GM12878 (cell line): ENCODE data around the gene ST8SIA3.

ENCODE experiments used
- CREB1 ChIP-seq: IDR thresholded peaks from 2 replicates; pipeline ENCODE4 v1.6.1; 2012; ENCODE audit warnings: low read depth, mild to moderate bottlenecking, inconsistent platforms
- GABPA ChIP-seq: IDR thresholded peaks from 2 replicates; pipeline ENCODE4 v1.6.1; 2014; ENCODE audit warnings: antibody characterized with exemption, low read depth, mild to moderate bottlenecking, inconsistent platforms
- HDAC6 ChIP-seq: fragments of 200-600 bp; sonication (generic); IDR thresholded peaks from one replicate; pipeline ENCODE4 v1.8.0; 2017; ENCODE audit warnings: antibody characterized with exemption; ENCODE audit not compliant: unreplicated experiment
- MXI1 ChIP-seq: fragments of 150-350 bp; IDR thresholded peaks from 2 replicates; pipeline ENCODE4 v1.6.1; 2011; ENCODE audit warnings: low read depth, mild to moderate bottlenecking, inconsistent platforms, low read length, improper control_type of control experiment
- POLR2A ChIP-seq: IDR thresholded peaks from 2 replicates; pipeline ENCODE4 v1.6.1; 2011; ENCODE audit warnings: low read depth, mild to moderate bottlenecking, low read length
- TF ChIP-seq, protein P1 (sequence below): IDR thresholded peaks from 2 replicates; pipeline ENCODE4 v1.6.1; 2012; ENCODE audit warnings: low read depth, low read length, improper control_type of control experiment
- TF ChIP-seq, protein P2 (sequence below), 3 experiments: IDR thresholded peaks in 2 of 3; conservative IDR thresholded peaks in 1 of 3; 2 replicates each; pipeline ENCODE4 v1.5.1; 2011; ENCODE audit warnings: low read depth in 3 of 3, low read length in 3 of 3, mild to moderate bottlenecking in 3 of 3, control low read depth in 2 of 3, moderate library complexity in 2 of 3, inconsistent platforms in 1 of 3, mixed read lengths in 1 of 3; ENCODE audit not compliant: control insufficient read depth in 2 of 3, insufficient read depth in 1 of 3; ENCODE audit errors: extremely low read depth in 1 of 3
- TF ChIP-seq, protein P3 (sequence below): IDR thresholded peaks from 2 replicates; pipeline ENCODE4 v1.6.1; 2011; ENCODE audit warnings: borderline replicate concordance, low read depth, mild to moderate bottlenecking, moderate library complexity, mixed read lengths, low read length; ENCODE audit not compliant: insufficient read depth; ENCODE audit errors: extremely low read length

DNA sequence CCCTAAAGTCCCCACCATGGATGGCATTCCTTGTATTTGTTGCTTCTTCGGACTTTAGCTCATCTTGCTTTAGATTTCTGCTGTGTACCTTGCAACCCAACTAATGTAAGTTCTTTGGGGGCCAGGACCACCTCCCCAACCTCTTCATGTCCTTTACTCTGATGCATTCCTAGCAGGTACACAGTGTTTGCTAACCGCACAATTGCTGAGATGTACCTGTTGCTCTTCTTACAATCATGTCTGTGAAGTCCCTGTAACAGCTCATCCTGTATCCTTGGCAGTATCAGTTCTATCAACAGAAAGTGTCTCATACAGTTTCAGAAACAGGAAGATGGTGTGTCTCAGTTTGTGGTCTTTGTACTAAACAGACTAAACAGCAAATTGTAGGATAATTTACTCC is 24.1 kb downstream of the ST8SIA3 start:
- TF ChIP-seq, protein P1, sequence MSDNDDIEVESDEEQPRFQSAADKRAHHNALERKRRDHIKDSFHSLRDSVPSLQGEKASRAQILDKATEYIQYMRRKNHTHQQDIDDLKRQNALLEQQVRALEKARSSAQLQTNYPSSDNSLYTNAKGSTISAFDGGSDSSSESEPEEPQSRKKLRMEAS, result no peak
- TF ChIP-seq POLR2A (no peak), GABPA (no peak), MXI1 (no peak), CREB1 (no peak), HDAC6 (no peak)
- TF ChIP-seq, protein P2, sequence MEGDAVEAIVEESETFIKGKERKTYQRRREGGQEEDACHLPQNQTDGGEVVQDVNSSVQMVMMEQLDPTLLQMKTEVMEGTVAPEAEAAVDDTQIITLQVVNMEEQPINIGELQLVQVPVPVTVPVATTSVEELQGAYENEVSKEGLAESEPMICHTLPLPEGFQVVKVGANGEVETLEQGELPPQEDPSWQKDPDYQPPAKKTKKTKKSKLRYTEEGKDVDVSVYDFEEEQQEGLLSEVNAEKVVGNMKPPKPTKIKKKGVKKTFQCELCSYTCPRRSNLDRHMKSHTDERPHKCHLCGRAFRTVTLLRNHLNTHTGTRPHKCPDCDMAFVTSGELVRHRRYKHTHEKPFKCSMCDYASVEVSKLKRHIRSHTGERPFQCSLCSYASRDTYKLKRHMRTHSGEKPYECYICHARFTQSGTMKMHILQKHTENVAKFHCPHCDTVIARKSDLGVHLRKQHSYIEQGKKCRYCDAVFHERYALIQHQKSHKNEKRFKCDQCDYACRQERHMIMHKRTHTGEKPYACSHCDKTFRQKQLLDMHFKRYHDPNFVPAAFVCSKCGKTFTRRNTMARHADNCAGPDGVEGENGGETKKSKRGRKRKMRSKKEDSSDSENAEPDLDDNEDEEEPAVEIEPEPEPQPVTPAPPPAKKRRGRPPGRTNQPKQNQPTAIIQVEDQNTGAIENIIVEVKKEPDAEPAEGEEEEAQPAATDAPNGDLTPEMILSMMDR (IDR thresholded peaks at IDR 0.05 in 2 of 3, conservative IDR thresholded peaks at IDR 0.05 in 1 of 3; ENCODE audit: control insufficient read depth in 2 of 3, extremely low read depth in 1 of 3, insufficient read depth in 1 of 3, low read depth in 3 of 3, low read length in 3 of 3), result no peak
- TF ChIP-seq, protein P3, sequence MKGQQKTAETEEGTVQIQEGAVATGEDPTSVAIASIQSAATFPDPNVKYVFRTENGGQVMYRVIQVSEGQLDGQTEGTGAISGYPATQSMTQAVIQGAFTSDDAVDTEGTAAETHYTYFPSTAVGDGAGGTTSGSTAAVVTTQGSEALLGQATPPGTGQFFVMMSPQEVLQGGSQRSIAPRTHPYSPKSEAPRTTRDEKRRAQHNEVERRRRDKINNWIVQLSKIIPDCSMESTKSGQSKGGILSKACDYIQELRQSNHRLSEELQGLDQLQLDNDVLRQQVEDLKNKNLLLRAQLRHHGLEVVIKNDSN, result no peak
